Measurements from ENCODE around the gene GPR89A.
"Not testable (repeated sequence)": the region's sequence is repeated elsewhere in the genome, so short reads cannot be mapped to it uniquely, and the experiment has no call there.

The GPR89A gene

DNA sequence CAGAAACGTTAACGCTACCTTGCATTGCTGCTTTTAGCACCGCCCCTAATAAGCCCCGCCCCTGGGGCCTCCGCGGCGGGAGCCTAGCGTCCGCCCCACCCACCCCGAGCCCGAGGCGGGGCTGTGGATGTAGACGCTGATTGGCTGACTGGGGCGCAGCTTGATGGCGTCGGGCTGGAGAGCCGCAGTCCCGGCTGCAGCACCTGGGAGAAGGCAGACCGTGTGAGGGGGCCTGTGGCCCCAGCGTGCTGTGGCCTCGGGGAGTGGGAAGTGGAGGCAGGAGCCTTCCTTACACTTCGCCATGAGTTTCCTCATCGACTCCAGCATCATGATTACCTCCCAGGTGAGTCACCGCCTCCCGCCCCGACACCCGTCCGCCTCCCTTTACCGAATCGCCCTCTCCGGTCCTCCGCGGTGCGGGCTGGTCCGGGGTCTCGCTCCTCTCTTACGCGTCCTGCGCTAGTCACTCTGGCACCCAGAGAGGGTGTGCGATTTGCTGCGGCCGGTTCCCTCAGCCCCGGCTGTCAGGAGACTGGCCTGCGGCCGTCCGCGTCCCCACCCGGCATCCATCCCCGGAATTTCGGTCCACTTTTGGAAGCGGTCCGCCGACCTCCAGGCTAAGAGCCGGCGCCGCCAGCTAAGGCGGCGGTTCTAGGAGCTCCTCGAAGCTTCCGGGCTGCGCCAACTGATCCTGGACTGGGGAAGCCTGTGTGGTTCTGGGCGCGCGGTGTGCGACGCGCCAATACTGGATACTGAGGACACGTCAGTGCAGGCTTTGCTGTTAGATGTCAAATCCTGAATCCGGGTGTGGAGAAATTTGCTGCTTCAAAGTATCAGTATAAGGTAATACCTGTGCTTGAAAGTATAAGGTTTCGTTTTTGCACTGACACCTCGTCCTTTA lies at the start of gene GPR89A:
GPR89A (plus strand) TSS at position 156 of the 901 bp plus-strand sequence; CDS start at position 302, 146 bp downstream.
- peak; percentile 97 for DNase-seq

DNA sequence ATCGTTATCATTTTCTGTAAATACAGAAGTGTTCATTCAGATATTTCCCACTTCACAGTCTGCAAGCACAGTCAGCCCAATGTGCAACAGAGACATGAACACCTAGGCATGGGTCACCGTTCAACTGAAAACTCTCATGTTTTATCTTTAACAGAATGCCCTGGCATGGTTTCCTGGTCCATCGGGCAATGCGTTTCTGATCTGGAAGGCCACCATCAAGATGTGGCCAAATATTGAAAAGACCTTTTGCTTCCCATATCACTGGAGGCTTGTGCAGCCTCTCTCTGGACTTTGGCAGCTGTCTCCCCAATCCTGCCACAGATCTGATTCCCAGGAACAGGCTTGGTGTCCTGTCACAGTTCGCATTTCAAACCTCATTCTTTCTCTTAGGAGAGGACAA lies 21.0 kb upstream of the GPR89A start:
- not testable (repeated sequence) for DNase-seq

DNA sequence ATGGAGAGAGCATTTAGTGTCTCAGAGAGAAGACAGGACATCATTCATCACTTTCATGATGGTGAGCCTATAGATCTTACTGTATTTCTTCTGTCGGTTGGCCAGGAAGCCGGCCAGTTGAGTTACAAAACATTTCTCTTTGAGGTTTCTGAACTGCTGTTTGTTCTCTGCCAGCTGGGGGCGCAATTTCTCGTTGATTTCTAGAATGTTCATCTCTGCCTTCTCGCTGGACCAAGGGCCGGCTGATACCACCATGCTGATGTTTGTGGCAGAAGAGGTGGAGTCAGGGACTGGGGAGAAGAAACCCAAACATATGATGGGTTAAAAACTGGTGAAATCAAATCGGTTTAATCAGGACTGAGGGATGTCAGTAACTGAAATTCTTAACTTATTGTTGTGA lies 17.0 kb upstream of the GPR89A start:
- peak; percentile 58 for DNase-seq

DNA sequence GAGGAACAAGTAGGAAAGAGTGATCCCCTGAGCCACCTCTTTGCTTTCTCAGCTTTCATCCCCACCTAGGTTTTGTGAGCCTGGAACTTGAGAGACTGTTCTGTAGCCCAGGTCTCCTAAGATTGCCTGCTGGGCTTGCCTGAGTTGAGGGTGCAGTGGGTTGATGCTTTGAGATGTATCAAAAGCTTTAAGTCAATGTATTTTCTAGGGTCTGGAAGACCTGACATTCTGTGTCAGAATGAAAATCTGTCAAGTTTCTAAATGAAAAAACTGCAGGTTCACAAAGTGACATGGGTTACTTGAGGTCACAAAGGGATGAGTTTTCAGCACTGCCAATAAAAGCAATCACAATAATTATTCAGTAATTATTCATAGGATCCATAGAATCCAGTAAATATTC lies 15.4 kb upstream of the GPR89A start:
- DNase-seq = not testable (repeated sequence)

DNA sequence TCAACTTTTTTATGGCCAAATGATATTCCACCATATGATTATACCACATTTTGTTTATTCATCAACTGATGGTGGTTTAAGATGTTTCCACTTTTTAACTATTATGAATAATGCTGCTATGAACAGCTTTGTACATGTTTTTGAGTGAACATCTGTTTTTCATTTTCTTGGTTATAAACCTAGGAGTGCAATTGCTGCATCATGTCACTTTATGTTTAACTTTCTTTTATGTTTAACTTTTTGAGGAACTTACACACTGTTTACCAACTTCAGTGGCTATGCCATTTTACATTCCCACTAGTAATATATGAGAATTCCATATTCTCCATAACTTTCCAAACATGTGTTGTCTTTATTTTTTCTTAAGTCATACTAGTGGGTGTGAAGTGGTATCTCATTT lies 12.4 kb upstream of the GPR89A start:
- DNase-seq = not testable (repeated sequence)

DNA sequence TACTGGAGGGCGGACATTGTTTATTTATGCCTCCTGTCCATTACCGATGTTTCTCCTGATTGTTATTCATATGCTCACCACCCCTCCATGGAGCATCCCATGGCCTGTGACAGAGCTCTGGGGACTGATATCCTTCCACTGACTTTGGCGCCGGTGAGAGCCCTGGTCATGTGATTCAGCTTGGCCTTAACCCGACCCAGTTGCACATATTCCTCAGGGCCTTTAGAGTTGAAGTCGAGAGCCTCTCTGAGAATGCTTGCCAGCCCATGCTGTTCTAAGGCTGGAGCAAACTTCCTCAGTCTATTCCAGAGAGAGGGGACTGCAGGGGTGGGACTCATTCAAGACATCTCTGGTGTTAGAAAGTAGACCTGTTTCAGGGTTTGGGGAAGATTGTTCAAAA lies 11.6 kb upstream of the GPR89A start:
- DNase-seq = not testable (repeated sequence)

DNA sequence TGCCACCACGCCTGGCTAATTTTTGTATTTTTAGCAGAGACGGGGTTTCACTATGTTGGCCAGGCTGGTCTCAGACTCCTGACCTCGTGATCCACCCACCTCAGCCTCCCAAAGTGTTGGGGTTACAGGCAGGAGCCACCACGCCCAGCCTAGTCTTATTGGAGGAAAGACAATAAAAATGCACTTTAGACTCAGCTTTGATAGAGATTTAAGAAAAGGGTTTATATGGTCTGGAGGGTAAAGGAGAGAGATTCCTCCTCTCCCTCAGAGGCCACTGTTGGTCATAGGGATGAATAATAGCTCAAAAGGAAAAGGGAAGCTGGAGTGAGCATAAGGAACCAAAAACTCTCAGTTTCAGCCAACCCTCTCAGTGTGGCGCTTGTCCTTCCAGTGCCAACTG lies 8.4 kb upstream of the GPR89A start:
- not testable (repeated sequence) for DNase-seq

DNA sequence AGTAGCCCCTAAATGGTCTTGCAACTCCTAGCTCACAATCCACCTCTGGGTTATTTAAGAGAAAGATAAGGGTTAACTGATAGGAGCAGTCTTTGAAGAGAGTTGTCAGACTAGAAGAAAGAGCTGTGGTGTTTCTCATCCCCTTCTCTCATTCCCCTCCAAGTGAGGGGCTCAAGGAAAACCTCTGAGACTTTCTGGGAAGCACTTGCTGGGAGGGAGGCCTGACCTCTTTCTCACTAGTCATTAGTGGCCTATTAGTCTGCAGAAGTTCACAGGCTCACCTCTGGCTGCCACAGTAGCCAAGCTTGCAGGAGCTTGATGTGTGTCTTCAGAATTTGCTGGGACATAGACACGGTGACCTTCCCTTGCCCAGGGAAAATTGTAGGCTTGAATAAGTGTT lies 6.2 kb upstream of the GPR89A start:
- DNase-seq = no peak

DNA sequence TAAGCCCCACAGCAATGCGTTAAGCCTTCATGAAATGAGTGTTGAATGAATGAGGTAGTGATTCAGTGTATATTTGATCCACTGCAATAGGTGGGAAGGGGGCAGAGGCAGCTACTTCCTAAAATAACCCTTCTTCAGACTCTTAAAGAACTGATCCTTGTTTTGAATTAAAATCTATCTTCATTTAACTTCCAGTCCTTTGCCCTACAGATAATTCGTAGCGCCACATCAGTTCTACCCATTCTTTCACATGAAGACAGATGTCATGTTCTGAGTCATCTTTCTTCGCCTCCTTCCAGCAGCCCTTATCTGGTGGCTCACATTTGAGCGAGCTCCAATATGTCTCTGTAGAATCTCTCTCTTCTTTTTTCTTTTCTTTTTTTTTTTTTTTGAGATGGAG lies 948 bp upstream of the GPR89A start:
- not testable (repeated sequence) for DNase-seq

DNA sequence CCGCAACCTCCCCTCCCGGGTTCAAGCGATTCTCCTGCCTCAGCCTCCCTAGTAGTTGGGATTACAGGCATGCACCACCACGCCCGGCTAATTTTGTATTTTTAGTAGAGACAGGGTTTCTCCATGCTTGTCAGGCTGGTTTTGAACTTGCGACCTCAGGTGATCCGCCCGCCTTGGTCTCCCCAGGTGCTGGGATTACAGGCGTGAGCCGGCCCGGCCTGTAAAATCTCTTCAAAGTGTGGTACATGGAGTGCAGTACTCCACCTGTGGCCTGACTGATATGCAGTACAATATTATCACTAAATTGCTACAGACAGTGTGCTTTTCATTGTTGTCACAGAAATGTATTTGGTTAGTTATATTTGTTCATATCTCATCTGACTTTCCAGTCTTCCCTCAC lies 499 bp upstream of the GPR89A start:
- DNase-seq = not testable (repeated sequence)

DNA sequence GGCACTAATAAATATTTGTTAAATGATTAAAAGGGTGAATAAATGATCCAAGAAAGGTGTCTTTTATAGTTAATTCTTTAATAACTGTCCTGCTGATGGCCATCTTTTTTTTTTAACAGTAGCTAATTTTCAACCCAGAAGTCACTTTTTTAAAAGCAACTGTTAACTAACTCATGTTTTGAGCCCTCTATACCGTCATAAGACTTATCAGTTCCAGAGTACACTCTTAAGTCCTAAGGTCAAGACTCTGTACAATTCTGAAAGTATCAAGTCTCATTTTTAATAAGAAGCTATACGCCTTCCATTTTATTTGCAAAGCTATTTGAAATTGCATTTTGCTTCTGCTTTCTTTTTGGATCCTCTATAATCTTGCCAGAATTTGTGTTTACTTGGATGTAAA lies 3.0 kb downstream of the GPR89A start:
- DNase-seq = not testable (repeated sequence)

DNA sequence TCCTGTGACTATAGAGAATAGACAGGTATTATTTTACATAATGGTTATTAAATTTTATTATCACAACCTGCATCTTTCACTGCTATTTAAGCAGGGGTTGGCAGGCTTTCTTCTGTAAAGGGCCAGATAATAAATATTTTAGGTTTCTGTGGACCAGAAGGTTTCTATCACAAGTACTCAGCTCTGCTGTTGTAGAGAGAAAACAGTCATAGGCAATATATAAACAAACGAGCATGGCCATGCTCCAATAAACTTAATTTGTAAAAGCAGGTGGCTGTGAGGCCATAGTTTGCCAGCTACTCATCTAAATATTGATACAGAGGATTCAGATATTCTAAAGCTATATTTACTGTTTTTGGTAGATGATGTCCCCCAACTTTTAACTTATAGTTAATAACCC lies 12.3 kb downstream of the GPR89A start:
- DNase-seq = not testable (repeated sequence)

DNA sequence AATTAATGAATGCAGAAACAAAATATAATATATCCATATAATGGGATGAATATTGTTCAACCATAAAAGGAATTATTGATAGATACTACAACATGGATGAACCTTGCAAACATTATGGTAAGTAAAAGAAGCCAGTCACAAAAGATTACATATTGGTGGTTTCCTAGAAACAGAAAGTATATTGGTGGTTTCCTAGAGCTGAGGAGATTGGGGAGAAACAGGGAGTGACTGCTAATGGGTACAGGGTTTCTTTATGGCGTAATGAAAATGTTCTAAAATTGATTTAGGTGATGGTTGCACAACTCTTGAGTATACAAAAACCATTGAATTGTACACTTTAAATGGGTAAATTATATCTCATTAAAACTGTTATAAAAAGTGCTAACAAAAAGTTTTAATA lies 14.4 kb downstream of the GPR89A start:
- not testable (repeated sequence) for DNase-seq

DNA sequence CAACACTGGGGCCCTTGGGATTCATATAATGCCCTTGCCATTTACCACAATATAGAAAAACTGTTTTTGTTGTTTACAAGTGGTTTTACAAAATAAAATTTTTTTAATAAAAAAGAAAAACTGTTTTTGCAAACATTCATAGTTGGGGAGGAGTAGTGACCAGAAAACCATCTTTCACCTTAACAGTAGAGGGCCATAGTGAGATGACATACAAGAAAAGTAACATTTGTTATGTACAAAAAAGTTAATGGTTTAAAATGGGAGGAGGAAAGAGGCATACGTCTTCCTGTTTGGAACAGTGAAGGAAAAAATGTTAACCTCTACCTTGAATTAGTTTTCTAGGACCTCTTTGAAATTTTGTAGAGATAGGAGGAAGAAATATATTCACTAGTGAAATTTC lies 28.4 kb downstream of the GPR89A start:
- not testable (repeated sequence) for DNase-seq

DNA sequence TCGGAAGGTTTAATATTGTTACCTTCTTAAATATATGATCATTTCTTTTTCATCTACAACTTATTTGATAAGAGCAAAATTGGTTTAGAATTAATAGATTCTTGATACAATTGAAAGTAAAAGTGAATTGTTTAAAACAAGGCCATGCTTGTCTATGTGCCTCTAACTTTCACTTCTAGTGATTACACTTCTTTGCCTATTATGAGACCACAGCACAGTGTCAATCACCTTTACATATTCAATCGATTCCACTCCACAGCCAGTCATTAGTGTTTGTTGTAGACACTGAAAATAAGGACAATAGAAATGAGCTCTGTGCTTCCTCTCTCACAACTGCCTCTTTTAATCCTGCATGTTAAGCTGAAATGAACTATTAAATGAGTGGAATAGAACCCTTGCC lies 34.1 kb downstream of the GPR89A start:
- DNase-seq = not testable (repeated sequence)

DNA sequence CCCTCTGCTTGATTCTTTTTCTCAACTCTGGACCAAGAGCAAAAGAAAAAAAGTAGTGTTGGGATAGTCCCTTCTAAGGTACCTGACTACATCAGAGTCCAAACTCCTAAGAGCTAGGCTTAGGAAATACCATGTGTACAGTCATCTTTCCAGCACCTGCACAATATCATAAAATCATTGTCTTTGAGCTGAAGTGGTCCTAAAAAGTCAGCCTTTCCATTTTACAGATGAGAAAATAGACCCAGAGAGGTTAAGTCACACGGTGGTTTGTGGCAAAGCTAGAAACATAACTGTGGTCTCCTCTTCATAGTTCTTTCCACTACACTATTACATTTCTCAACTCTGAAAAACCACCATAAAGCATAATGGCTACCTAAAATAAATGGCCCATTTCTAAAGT lies 36.2 kb downstream of the GPR89A start:
- not testable (repeated sequence) for DNase-seq

DNA sequence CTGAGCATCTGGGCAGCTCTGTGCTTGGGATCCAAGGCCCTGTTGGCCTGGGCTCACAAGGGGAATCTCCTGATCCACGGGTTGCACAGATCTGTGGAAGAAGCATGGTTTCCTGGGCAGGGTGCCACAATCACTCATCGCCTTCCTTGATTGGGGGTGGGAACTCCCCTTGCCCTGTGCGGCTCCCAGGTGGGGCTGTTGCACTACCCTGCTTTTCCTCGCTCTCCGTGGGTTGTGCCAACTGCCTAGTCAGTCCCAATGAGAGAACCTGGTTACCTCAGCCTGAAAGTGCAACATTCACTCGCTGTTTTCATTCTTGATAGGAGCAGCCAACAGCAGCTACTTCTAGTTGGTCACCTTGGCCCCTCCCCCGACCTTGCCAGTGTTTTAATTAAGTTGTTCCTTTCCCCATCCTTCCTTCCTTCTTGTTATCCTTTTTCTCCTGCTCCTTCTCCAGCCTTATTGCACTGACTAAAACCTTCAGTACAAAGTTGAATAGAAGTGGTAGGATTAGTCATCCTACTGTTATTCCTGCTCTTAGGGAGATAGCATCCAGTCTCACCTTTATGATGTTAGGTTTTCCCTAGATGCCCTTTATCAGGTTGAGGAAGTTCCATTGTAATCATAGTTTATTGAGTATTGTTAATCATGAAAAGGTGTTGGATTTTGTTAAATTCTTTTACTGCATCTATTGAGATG lies 48.6 kb downstream of the GPR89A start:
- not testable (repeated sequence) for DNase-seq

DNA sequence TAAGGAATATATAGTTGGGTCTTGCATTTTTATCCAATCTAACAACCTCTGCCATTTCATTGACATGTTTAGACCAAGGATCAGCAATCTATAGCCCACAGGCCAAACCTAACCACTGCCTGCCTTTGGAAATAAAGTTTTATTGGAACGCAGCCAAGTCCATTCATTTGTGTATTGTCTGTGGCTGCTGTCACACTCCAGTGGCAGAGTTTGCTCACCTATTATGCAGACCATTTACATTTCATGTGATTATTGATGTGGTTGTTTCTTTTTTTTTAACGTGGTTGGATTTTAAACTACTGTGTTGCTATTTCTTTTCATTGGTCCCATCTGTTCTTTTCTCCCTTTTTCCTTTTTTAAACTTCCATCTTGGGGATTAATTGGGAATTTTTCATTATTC lies 54.7 kb downstream of the GPR89A start:
- DNase-seq = not testable (repeated sequence)

DNA sequence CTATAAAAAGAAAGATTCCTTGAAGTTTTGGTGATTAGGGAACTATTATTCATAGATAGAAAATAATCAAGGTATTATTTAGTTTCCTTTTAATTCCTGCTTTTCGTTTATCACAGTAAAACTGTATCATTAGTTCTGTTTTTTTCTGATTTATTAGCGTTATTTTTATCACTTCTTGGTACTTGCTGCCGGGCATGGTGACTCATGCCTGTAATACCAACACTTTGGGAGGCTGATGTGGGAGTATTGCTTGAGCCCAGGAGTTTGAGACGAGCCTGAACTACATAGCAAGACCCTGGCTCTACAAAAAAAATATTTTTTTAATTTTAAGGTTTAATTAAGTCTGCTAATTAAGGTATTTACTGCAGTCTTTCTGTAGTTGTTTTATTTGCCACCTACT lies 57.2 kb downstream of the GPR89A start:
- DNase-seq = not testable (repeated sequence)

DNA sequence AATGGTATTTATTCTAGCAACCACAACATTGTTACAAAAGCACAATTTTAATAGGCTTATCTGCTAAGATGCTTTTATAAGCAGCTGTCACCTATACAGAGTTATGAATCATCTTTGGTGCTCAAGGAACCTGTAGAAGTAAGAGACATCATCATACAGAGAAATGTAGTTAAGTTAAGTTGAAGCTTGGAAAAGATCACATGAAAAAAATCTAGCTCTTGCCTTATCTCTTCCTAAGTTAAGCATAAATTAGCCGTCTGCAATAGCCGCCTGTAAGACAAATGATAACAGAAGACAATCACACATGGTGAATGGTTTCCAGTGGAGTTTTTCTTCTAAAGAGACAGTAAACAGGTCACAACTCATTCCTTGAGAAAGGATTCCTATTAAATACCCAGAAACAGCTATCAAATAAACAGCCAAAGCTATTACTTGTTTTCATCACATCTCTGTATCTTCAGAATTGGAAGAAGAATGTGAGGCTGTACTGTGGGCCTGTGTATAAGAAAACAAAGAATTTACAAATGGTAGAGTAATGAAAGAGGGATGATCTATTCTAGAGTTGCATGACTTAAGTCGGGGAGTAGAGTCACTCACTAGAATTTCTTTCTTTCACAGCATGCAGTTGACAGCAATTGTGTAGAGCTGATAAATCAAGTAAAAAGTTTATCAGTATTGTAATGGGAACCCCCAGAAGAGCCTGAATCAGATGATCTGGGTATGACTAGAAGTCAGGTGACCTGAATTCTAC lies 63.4 kb downstream of the GPR89A start:
- DNase-seq = not testable (repeated sequence)

DNA sequence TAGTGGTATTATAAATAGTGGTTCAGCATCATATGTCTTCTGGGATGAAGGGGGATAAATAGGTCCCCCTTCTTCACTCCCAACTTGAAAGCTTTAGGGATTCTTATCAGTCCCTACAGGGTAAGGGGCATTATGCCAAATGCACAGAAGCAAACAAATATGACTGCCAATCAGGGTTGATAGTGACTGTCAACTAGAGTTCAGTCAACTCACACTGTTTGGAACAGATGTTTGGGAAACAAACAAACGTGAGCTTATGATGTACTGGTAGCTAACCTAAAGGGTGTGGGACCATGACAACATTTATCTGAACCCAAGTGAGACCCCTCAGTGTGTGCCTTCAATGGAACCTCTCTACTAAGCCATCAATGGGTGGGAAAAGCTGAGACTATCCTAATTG lies 65.4 kb downstream of the GPR89A start:
- not testable (repeated sequence) for DNase-seq

DNA sequence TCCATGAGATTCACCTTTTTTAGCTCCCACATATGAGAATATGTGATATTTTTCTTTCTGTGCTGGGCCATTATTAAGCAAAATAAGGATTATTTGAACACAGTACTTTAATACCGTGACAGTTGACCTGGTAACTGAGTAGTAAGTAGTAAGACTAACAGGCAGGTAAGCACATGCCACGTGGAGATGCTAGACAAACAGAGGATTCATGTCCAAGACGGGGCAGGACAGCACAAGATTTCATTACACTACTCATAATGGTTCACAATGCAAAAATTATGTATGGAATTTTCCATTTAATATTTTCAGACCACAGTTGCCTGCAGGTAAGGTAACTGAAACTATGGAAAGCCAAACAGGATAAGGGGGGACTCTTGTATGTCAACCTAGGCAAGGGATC lies 77.1 kb downstream of the GPR89A start:
- not testable (repeated sequence) for DNase-seq

DNA sequence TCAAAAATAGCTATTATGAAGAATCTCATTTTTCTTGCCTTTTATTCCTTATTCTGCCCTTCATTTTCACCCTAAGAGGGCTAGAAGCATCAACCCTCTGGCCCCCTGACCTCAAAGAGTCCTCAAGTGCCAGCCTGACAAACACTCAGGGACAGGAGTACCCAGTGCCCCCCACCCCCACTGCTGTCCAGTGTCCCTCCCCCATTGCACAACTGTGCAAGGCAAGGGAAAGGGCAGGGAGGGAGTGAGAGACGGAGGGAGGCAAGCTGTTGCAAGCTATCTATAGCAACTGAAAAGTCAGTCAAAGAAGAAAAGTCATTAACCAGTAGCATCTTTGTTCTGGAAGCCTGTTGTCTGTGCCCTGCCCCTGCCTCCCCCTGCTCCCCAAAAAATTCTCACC lies 78.3 kb downstream of the GPR89A start:
- not testable (repeated sequence) for DNase-seq

Measured in CD4-positive, alpha-beta T cell treated with Interleukin-21 for 1 hour (primary cell).